Neural cell (in vitro differentiated cells): ENCODE results near the gene KCNK7. TPM values are rescaled to one million over a fixed set of nuclear protein-coding genes. Genes with fewer than 3 reads are reported as not detected.

Experiments used
- H2AFZ ChIP-seq: fragments of 200-600, 300-800 bp; sonication (generic), shearing (Covaris generic); 2 replicates; pipeline ENCODE4 v1.6.0; 2014; ENCODE audit warnings: low read depth, mild to moderate bottlenecking, antibody characterized with exemption, low read length, moderate library complexity
- H3F3A ChIP-seq: fragments of 200-600 bp; shearing (Covaris generic); 2 replicates; pipeline ENCODE4 v1.6.1; 2016; ENCODE audit warnings: mild to moderate bottlenecking, moderate library complexity, mixed read lengths, antibody characterized with exemption, low read length; ENCODE audit not compliant: insufficient read depth, poor library complexity, severe bottlenecking
- H3K27ac ChIP-seq: fragments of 200-600, 300-800 bp; sonication (generic), shearing (Covaris generic); 2 replicates; pipeline ENCODE4 v1.5.1; 2014; ENCODE audit warnings: mild to moderate bottlenecking, low read length, moderate library complexity
- H3K27me3 ChIP-seq: fragments of 300-800, 200-600 bp; sonication (generic), shearing (Covaris generic); 2 replicates; pipeline ENCODE4 v1.6.0; 2014; ENCODE audit warnings: mild to moderate bottlenecking, low read depth, low read length, moderate library complexity; ENCODE audit not compliant: insufficient read depth
- H3K36me3 ChIP-seq: fragments of 300-800, 200-600 bp; sonication (generic), shearing (Covaris generic); 2 replicates; pipeline ENCODE4 v1.5.1; 2014; ENCODE audit warnings: mild to moderate bottlenecking, antibody characterized with exemption, low read length, moderate library complexity; ENCODE audit not compliant: insufficient read depth
- H3K4me2 ChIP-seq: fragments of 300-800, 200-600 bp; sonication (generic), shearing (Covaris generic); 2 replicates; pipeline ENCODE4 v1.6.0; 2014; ENCODE audit warnings: mild to moderate bottlenecking, low read length
- H3K4me3 ChIP-seq: fragments of 300-800, 200-600 bp; sonication (generic), shearing (Covaris generic); 2 replicates; pipeline ENCODE4 v1.5.1; 2014; ENCODE audit warnings: mild to moderate bottlenecking, low read length, moderate library complexity
- H3K79me2 ChIP-seq: fragments of 200-600 bp; shearing (Covaris generic); replicated peaks from 2 replicates; pipeline ENCODE4 v1.6.0; 2014; ENCODE audit warnings: mild to moderate bottlenecking, low read length, moderate library complexity; ENCODE audit not compliant: insufficient read depth
- H3K9ac ChIP-seq: fragments of 300-800, 200-600 bp; sonication (generic), shearing (Covaris generic); 2 replicates; pipeline ENCODE4 v1.6.1; 2016; ENCODE audit warnings: mild to moderate bottlenecking, low read length, mixed read lengths
- H3K9me2 ChIP-seq: fragments of 200-600 bp; shearing (Covaris generic); 2 replicates; pipeline ENCODE4 v1.6.1; 2016; ENCODE audit warnings: mild to moderate bottlenecking, low read length, mixed read lengths; ENCODE audit not compliant: insufficient read depth
- H3K9me3 ChIP-seq: fragments of 200-600, 300-800 bp; sonication (generic), shearing (Covaris generic); 2 replicates; pipeline ENCODE4 v1.6.1; 2016; ENCODE audit warnings: mild to moderate bottlenecking, mixed run types, low read length, moderate library complexity, mixed read lengths
- H4K20me1 ChIP-seq: fragments of 200-600 bp; shearing (Covaris generic); 2 replicates; pipeline ENCODE4 v1.6.1; 2016; ENCODE audit warnings: mild to moderate bottlenecking, mixed run types; ENCODE audit not compliant: insufficient read depth
- EP300 ChIP-seq: fragments of 450-650 bp; conservative IDR thresholded peaks from 2 replicates; pipeline ENCODE4 v1.6.1; 2014; ENCODE audit warnings: antibody characterized with exemption, mild to moderate bottlenecking, moderate library complexity; ENCODE audit not compliant: poor library complexity, severe bottlenecking
- EZH2 ChIP-seq: fragments of 200-600, 300-800 bp; shearing (Covaris generic), sonication (generic); IDR thresholded peaks from 2 replicates; pipeline ENCODE4 v1.6.1; 2014; ENCODE audit warnings: antibody characterized with exemption, low read length, borderline replicate concordance, mild to moderate bottlenecking; ENCODE audit not compliant: insufficient read depth, poor library complexity, severe bottlenecking
- MXI1 ChIP-seq: fragments of 450-650 bp; conservative IDR thresholded peaks from 2 replicates; pipeline ENCODE4 v1.6.1; 2014; ENCODE audit warnings: antibody characterized with exemption, mild to moderate bottlenecking; ENCODE audit not compliant: poor library complexity, severe bottlenecking
- POLR2AphosphoS5 ChIP-seq: IDR thresholded peaks from 2 replicates; pipeline ENCODE4 v1.6.1; 2012
- RAD21 ChIP-seq: fragments of 450-650 bp; conservative IDR thresholded peaks from 2 replicates; pipeline ENCODE4 v1.6.1; 2014; ENCODE audit warnings: antibody characterized with exemption, mild to moderate bottlenecking, moderate library complexity
- SMC3 ChIP-seq: fragments of 450-650 bp; conservative IDR thresholded peaks from 2 replicates; pipeline ENCODE4 v1.6.1; 2014; ENCODE audit warnings: antibody characterized with exemption, mild to moderate bottlenecking, moderate library complexity; ENCODE audit not compliant: poor library complexity
- TAF1 ChIP-seq: IDR thresholded peaks from 2 replicates; pipeline ENCODE4 v1.6.1; 2012; ENCODE audit warnings: low read depth
- polyA plus RNA-seq: library from polyadenylated mRNA; depleted of rRNA; stranded (reverse); fragments of >200 nt; gene quantifications from 2 replicates; pipeline ENCODE4 v1.2.3, GENCODE V29; 2014
- TF ChIP-seq, protein P1 (sequence below): IDR thresholded peaks from 2 replicates; pipeline ENCODE4 v1.6.1; 2012; ENCODE audit warnings: borderline replicate concordance
- TF ChIP-seq, protein P2 (sequence below): fragments of 450-650 bp; IDR thresholded peaks from 2 replicates; pipeline ENCODE4 v1.5.1; 2014; ENCODE audit warnings: antibody characterized with exemption, mild to moderate bottlenecking, moderate library complexity; ENCODE audit not compliant: poor library complexity, severe bottlenecking

The KCNK7 gene
- polyA plus RNA-seq, 1 donor from 2014 or later: 1.1 TPM

DNA sequence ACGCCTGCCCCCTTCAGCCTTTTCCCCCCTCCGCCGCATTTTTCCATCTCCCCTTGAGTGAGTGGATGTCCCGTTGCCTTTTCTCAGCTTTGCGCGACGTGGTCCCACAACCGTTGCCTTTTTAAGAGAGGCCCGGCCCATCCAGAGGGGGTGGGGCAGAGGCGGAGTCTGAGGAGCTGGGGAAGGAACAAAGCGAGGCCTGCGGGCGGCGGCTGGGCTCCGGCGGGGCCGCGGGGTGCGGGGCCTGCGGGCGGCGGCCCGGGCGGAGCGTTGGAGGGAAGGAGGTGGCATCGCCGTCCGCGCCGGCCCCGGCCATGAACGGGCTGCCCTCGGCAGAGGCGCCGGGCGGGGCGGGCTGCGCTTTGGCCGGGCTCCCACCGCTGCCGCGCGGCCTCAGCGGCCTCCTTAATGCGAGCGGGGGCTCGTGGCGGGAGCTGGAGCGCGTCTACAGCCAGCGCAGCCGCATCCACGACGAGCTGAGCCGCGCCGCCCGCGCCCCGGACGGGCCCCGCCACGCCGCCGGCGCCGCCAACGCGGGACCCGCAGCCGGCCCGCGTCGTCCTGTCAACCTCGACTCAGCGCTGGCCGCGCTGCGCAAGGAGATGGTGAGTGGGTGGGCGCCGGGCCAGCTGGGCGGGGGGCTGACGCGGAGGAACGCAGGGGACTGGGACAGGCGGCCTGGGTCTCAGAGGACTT lies 23.1 kb downstream of the KCNK7 start, which contains the start of gene FAM89B:
TSS of gene FAM89B (plus strand) at position 183 of the 696 bp plus-strand sequence. CDS start at position 315, 132 bp downstream.
- Histone ChIP-seq H3K9me2 (no peaks in the 10 kb centered on the region), H4K20me1 (peaks cover 15% of the 10 kb centered on the region), H3F3A (peaks cover 9% of the 10 kb centered on the region), H3K27me3 (peaks cover 7% of the 10 kb centered on the region), H3K4me3 (peak within 1 kb of the TSS; percentile 82), H3K79me2 (peaks cover 51% of the 10 kb centered on the region), H3K27ac (peak within 1 kb of the TSS; percentile 73), H2AFZ (no peak within 1 kb of the TSS), H3K36me3 (no peaks in the 10 kb centered on the region), H3K9ac (peak within 1 kb of the TSS; percentile 91), H3K9me3 (no peaks in the 10 kb centered on the region), H3K4me2 (peak within 1 kb of the TSS; percentile 96)
- TF ChIP-seq, protein P1, sequence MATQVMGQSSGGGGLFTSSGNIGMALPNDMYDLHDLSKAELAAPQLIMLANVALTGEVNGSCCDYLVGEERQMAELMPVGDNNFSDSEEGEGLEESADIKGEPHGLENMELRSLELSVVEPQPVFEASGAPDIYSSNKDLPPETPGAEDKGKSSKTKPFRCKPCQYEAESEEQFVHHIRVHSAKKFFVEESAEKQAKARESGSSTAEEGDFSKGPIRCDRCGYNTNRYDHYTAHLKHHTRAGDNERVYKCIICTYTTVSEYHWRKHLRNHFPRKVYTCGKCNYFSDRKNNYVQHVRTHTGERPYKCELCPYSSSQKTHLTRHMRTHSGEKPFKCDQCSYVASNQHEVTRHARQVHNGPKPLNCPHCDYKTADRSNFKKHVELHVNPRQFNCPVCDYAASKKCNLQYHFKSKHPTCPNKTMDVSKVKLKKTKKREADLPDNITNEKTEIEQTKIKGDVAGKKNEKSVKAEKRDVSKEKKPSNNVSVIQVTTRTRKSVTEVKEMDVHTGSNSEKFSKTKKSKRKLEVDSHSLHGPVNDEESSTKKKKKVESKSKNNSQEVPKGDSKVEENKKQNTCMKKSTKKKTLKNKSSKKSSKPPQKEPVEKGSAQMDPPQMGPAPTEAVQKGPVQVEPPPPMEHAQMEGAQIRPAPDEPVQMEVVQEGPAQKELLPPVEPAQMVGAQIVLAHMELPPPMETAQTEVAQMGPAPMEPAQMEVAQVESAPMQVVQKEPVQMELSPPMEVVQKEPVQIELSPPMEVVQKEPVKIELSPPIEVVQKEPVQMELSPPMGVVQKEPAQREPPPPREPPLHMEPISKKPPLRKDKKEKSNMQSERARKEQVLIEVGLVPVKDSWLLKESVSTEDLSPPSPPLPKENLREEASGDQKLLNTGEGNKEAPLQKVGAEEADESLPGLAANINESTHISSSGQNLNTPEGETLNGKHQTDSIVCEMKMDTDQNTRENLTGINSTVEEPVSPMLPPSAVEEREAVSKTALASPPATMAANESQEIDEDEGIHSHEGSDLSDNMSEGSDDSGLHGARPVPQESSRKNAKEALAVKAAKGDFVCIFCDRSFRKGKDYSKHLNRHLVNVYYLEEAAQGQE: peak; percentile 53
- TF ChIP-seq RAD21: no peak
- TF ChIP-seq, protein P2, sequence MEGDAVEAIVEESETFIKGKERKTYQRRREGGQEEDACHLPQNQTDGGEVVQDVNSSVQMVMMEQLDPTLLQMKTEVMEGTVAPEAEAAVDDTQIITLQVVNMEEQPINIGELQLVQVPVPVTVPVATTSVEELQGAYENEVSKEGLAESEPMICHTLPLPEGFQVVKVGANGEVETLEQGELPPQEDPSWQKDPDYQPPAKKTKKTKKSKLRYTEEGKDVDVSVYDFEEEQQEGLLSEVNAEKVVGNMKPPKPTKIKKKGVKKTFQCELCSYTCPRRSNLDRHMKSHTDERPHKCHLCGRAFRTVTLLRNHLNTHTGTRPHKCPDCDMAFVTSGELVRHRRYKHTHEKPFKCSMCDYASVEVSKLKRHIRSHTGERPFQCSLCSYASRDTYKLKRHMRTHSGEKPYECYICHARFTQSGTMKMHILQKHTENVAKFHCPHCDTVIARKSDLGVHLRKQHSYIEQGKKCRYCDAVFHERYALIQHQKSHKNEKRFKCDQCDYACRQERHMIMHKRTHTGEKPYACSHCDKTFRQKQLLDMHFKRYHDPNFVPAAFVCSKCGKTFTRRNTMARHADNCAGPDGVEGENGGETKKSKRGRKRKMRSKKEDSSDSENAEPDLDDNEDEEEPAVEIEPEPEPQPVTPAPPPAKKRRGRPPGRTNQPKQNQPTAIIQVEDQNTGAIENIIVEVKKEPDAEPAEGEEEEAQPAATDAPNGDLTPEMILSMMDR: no peak
- no peak for TF ChIP-seq EZH2
- peak; percentile 47 for TF ChIP-seq EP300
- peak; percentile 60 for TF ChIP-seq TAF1
- no peak for TF ChIP-seq SMC3
- TF ChIP-seq MXI1: peak; percentile 73
- peak; percentile 74 for TF ChIP-seq POLR2AphosphoS5

DNA sequence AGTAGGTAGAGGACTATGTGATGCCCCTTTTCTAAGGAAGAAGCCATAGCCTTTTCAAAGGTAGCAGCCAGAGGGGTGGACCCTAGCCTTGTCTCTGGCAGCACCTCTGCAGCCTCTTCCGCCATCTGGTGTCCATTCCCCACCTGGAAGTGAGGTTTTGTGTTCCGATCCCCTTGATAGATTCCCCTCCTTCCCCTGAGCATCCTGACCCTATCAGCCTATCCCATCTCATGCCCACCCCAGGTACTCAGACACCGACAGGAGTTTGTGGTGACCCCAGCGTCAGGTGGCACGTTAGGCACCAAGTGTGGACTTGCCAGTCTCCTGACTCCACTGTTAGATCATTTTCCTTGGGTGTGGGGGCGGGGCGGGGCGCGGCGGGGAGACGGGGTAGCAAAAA lies 23.7 kb downstream of the KCNK7 start:
- peaks cover 15% of the 10 kb centered on the region for H4K20me1 ChIP-seq
- peaks cover 53% of the 10 kb centered on the region for H3K79me2 ChIP-seq
- no peak overlapping the region for H2AFZ ChIP-seq
- H3K4me3 ChIP-seq: peak overlapping the region; percentile 82
- peaks cover 7% of the 10 kb centered on the region for H3K27me3 ChIP-seq
- peak overlapping the region; percentile 73 for H3K27ac ChIP-seq
- H3K9me3 ChIP-seq: no peaks in the 10 kb centered on the region
- peaks cover 9% of the 10 kb centered on the region for H3F3A ChIP-seq
- peak overlapping the region; percentile 91 for H3K9ac ChIP-seq
- peak overlapping the region; percentile 96 for H3K4me2 ChIP-seq
- peak; percentile 59 for TF ChIP-seq RAD21
- TF ChIP-seq, protein P1: no peak
- peak; percentile 66 for TF ChIP-seq SMC3
- TF ChIP-seq, protein P2: peak; percentile 65
- no peak for TF ChIP-seq MXI1
- H3K9me2 ChIP-seq: no peaks in the 10 kb centered on the region
- no peaks in the 10 kb centered on the region for H3K36me3 ChIP-seq
